SU-DHL-6 (cell line): Measurements from ENCODE around the gene TPST2.

Experiments
- EZH2phosphoT487 ChIP-seq: fragments of 200-600 bp; sonication (generic), shearing (Covaris generic); conservative IDR thresholded peaks from 2 replicates; pipeline ENCODE4 v1.6.1; 2018; ENCODE audit warnings: mild to moderate bottlenecking, antibody characterized with exemption, low read length, moderate library complexity, mixed read lengths
- TF ChIP-seq, protein P1 (sequence below): fragments of 200-600 bp; sonication (generic); IDR thresholded peaks from one replicate; pipeline ENCODE4 v1.5.1; 2017; ENCODE audit warnings: antibody characterized with exemption, mild to moderate bottlenecking, low read length, moderate library complexity; ENCODE audit not compliant: insufficient read depth, poor library complexity, severe bottlenecking

DNA sequence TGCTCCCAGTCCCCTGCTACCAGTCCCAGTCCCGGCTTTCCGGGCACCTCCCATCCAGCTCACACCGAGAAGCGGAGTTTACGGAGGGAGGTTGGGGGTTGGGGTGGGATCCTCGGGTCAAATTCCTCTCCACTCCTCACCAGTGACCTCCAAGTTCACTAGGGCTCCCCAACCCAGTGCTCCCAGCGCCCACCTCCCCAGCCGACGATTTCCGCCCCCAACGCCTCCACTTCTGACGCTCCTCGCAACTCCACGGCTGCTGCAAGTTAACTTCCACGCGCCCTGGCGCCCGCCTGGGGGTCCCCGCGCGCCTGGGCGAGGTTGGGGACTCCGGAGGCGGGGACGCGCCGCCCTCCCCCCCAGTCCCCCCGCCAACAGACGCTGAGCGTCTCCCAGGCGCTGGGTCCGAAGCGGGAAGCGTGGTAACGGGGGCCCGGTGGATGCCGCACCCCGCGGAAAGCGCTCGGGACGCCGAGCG is 526 bp downstream of the TPST2 start:
- TF ChIP-seq, protein P1, sequence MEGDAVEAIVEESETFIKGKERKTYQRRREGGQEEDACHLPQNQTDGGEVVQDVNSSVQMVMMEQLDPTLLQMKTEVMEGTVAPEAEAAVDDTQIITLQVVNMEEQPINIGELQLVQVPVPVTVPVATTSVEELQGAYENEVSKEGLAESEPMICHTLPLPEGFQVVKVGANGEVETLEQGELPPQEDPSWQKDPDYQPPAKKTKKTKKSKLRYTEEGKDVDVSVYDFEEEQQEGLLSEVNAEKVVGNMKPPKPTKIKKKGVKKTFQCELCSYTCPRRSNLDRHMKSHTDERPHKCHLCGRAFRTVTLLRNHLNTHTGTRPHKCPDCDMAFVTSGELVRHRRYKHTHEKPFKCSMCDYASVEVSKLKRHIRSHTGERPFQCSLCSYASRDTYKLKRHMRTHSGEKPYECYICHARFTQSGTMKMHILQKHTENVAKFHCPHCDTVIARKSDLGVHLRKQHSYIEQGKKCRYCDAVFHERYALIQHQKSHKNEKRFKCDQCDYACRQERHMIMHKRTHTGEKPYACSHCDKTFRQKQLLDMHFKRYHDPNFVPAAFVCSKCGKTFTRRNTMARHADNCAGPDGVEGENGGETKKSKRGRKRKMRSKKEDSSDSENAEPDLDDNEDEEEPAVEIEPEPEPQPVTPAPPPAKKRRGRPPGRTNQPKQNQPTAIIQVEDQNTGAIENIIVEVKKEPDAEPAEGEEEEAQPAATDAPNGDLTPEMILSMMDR = no peak
- no peak for TF ChIP-seq EZH2phosphoT487
